ENCODE results near the gene LAPTM5. TPM values are rescaled to one million over a fixed set of nuclear protein-coding genes. Genes with fewer than 3 reads are reported as not detected.

Gene LAPTM5
- 100 to 1,000 TPM; 204 to 206 TPM for total RNA-seq
- 589 TPM for polyA plus RNA-seq

- H3K4me3 Mint-ChIP-seq, result peak within 1 kb of the TSS; percentile 96 to 100 (median 99)
- CTCF ChIA-PET, result interaction anchor here (0.6 to 11.3 kb wide), 14 partner anchors 8 to 1671 kb away, joined by 3 to 76 read pairs (median 6); no protein-coding TSS in a partner anchor
- H3K4me3 ChIP-seq (ENCODE audit: low read length), result peak within 1 kb of the TSS; percentile 74
- peaks cover 75% of the 10 kb centered on the region for H3K4me1 ChIP-seq (ENCODE audit: insufficient read depth, low read length)
- no peaks in the 10 kb centered on the region for H3K9me3 Mint-ChIP-seq
- peak within 1 kb of the TSS; percentile 98 to 100 (median 100) for H3K27ac Mint-ChIP-seq
- H3K4me1 Mint-ChIP-seq, result peaks cover 80 to 90% (median 81%) of the 10 kb centered on the region in 3 donors
- H3K27me3 Mint-ChIP-seq, result peaks cover 0 to 2% of the 10 kb centered on the region in 2 donors
- H3K36me3 ChIP-seq (ENCODE audit: insufficient read depth, low read length), result no peaks in the 10 kb centered on the region
- no peaks in the 10 kb centered on the region for H3K9me3 ChIP-seq (ENCODE audit: low read length)
- POLR2A ChIA-PET, result interaction anchor here (1.0 to 11.0 kb wide), 5 partner anchors 8 to 38 kb away, joined by 3 to 189 read pairs (median 5); no protein-coding TSS in a partner anchor
- peaks cover 6 to 45% (median 10%) of the 10 kb centered on the region in 3 donors for H3K36me3 Mint-ChIP-seq
- no peaks in the 10 kb centered on the region for H3K27me3 ChIP-seq (ENCODE audit: insufficient read depth, low read length, poor library complexity, severe bottlenecking)
- peak within 1 kb of the TSS; percentile 96 for H3K27ac ChIP-seq (ENCODE audit: low read depth, low read length)
- peak; percentile 54 to 82 (median 66) for DNase-seq
Observed at GRCh38 chr1:30757352-30758120, at the start of gene LAPTM5. TSS of gene LAPTM5 (minus strand) at chr1:30757774. CDS start at chr1:30757745, 29 bp downstream.

- Histone ChIP-seq H3K27ac (ENCODE audit: low read depth, low read length) (no peak overlapping the region), H3K27me3 (ENCODE audit: insufficient read depth, low read length, poor library complexity, severe bottlenecking) (peaks cover 14% of the 10 kb centered on the region), H3K4me1 (ENCODE audit: insufficient read depth, low read length) (no peaks in the 10 kb centered on the region), H3K36me3 (ENCODE audit: insufficient read depth, low read length) (no peaks in the 10 kb centered on the region), H3K9me3 (ENCODE audit: low read length) (no peaks in the 10 kb centered on the region), H3K4me3 (ENCODE audit: low read length) (no peak overlapping the region)
- ChIA-PET CTCF (no interaction called here), POLR2A (no interaction called here)
- no peak for DNase-seq
- H3K4me1 Mint-ChIP-seq, result peaks cover 4 to 5% (median 5%) of the 10 kb centered on the region in 3 donors
- H3K4me3 Mint-ChIP-seq, result no peak overlapping the region
- H3K27me3 Mint-ChIP-seq, result peaks cover 14 to 56% of the 10 kb centered on the region in 2 donors
- no peaks in the 10 kb centered on the region for H3K9me3 Mint-ChIP-seq
- H3K27ac Mint-ChIP-seq, result no peak overlapping the region
- no peaks in the 10 kb centered on the region for H3K36me3 Mint-ChIP-seq
Observed at GRCh38 chr1:30806381-30807317, 49.1 kb upstream of the LAPTM5 start.

GRCh38 chr1:30805304-30806003 lies 47.9 kb upstream of the LAPTM5 start:
- ChIA-PET POLR2A (no interaction called here), CTCF (interaction anchor here (5.2 kb wide), 1 partner anchor 106 kb away, joined by 45 read pairs; no protein-coding TSS in a partner anchor)
- Mint-ChIP-seq H3K36me3 (no peaks in the 10 kb centered on the region), H3K9me3 (no peaks in the 10 kb centered on the region), H3K27ac (no peak overlapping the region), H3K4me3 (no peak overlapping the region), H3K4me1 (peaks cover 4 to 5% (median 5%) of the 10 kb centered on the region in 3 donors), H3K27me3 (peaks cover 11 to 53% of the 10 kb centered on the region in 2 donors)
- no peak overlapping the region for H3K27ac ChIP-seq (ENCODE audit: low read depth, low read length)
- no peaks in the 10 kb centered on the region for H3K9me3 ChIP-seq (ENCODE audit: low read length)
- no peak overlapping the region for H3K4me3 ChIP-seq (ENCODE audit: low read length)
- H3K27me3 ChIP-seq (ENCODE audit: insufficient read depth, low read length, poor library complexity, severe bottlenecking), result peaks cover 14% of the 10 kb centered on the region
- no peaks in the 10 kb centered on the region for H3K4me1 ChIP-seq (ENCODE audit: insufficient read depth, low read length)
- no peak for DNase-seq
- no peaks in the 10 kb centered on the region for H3K36me3 ChIP-seq (ENCODE audit: insufficient read depth, low read length)

- H3K27ac ChIP-seq (ENCODE audit: low read depth, low read length), result no peak overlapping the region
- Mint-ChIP-seq H3K9me3 (no peaks in the 10 kb centered on the region), H3K36me3 (no peaks in the 10 kb centered on the region), H3K27ac (no peak overlapping the region), H3K4me1 (peaks cover 4 to 5% (median 5%) of the 10 kb centered on the region in 3 donors), H3K4me3 (no peak overlapping the region), H3K27me3 (peaks cover 11 to 53% of the 10 kb centered on the region in 2 donors)
- DNase-seq, result no peak
- H3K4me1 ChIP-seq (ENCODE audit: insufficient read depth, low read length), result no peaks in the 10 kb centered on the region
- no peaks in the 10 kb centered on the region for H3K36me3 ChIP-seq (ENCODE audit: insufficient read depth, low read length)
- ChIA-PET POLR2A (no interaction called here), CTCF (interaction anchor here (2.1 to 5.2 kb wide), 2 partner anchors 12 to 106 kb away, joined by 5 to 45 read pairs; no protein-coding TSS in a partner anchor)
- H3K4me3 ChIP-seq (ENCODE audit: low read length), result no peak overlapping the region
- H3K9me3 ChIP-seq (ENCODE audit: low read length), result no peaks in the 10 kb centered on the region
- H3K27me3 ChIP-seq (ENCODE audit: insufficient read depth, low read length, poor library complexity, severe bottlenecking), result peaks cover 14% of the 10 kb centered on the region
Observed at GRCh38 chr1:30804822-30805221, 47.2 kb upstream of the LAPTM5 start.

- H3K27me3 ChIP-seq (ENCODE audit: insufficient read depth, low read length, poor library complexity, severe bottlenecking), result peaks cover 14% of the 10 kb centered on the region
- no peak overlapping the region for H3K27ac ChIP-seq (ENCODE audit: low read depth, low read length)
- peak overlapping the region in 1 of 8 donors; percentile 31 for H3K27ac Mint-ChIP-seq
- H3K27me3 Mint-ChIP-seq, result peaks cover 10 to 53% of the 10 kb centered on the region in 2 donors
- H3K4me3 ChIP-seq (ENCODE audit: low read length), result no peak overlapping the region
- no peaks in the 10 kb centered on the region for H3K9me3 Mint-ChIP-seq
- no peaks in the 10 kb centered on the region for H3K4me1 ChIP-seq (ENCODE audit: insufficient read depth, low read length)
- ChIA-PET CTCF (interaction anchor here (1.8 to 5.2 kb wide), 3 partner anchors 12 to 107 kb away, joined by 4 to 45 read pairs (median 5); no protein-coding TSS in a partner anchor), POLR2A (no interaction called here)
- no peak for DNase-seq
- H3K36me3 Mint-ChIP-seq, result no peaks in the 10 kb centered on the region
- H3K36me3 ChIP-seq (ENCODE audit: insufficient read depth, low read length), result no peaks in the 10 kb centered on the region
- peaks cover 4 to 5% (median 5%) of the 10 kb centered on the region in 3 donors for H3K4me1 Mint-ChIP-seq
- no peaks in the 10 kb centered on the region for H3K9me3 ChIP-seq (ENCODE audit: low read length)
- no peak overlapping the region for H3K4me3 Mint-ChIP-seq
Observed at GRCh38 chr1:30804352-30804751, 46.8 kb upstream of the LAPTM5 start.

GRCh38 chr1:30803562-30803961 lies 46.0 kb upstream of the LAPTM5 start:
- ChIA-PET POLR2A (no interaction called here), CTCF (interaction anchor here (1.3 to 5.2 kb wide), 6 partner anchors 13 to 108 kb away, joined by 3 to 45 read pairs (median 7); no protein-coding TSS in a partner anchor)
- no peak for DNase-seq
- H3K4me1 Mint-ChIP-seq, result peaks cover 4 to 5% (median 5%) of the 10 kb centered on the region in 3 donors
- no peak overlapping the region for H3K4me3 Mint-ChIP-seq
- H3K36me3 Mint-ChIP-seq, result no peaks in the 10 kb centered on the region
- H3K4me3 ChIP-seq (ENCODE audit: low read length), result no peak overlapping the region
- H3K27me3 ChIP-seq (ENCODE audit: insufficient read depth, low read length, poor library complexity, severe bottlenecking), result peaks cover 14% of the 10 kb centered on the region
- no peaks in the 10 kb centered on the region for H3K4me1 ChIP-seq (ENCODE audit: insufficient read depth, low read length)
- peaks cover 10 to 47% of the 10 kb centered on the region in 2 donors for H3K27me3 Mint-ChIP-seq
- H3K9me3 Mint-ChIP-seq, result no peaks in the 10 kb centered on the region
- no peaks in the 10 kb centered on the region for H3K36me3 ChIP-seq (ENCODE audit: insufficient read depth, low read length)
- no peaks in the 10 kb centered on the region for H3K9me3 ChIP-seq (ENCODE audit: low read length)
- H3K27ac ChIP-seq (ENCODE audit: low read depth, low read length), result no peak overlapping the region
- no peak overlapping the region for H3K27ac Mint-ChIP-seq

- peak overlapping the region in 2 of 8 donors; percentile 9 to 39 for H3K27ac Mint-ChIP-seq
- no peaks in the 10 kb centered on the region for H3K4me1 ChIP-seq (ENCODE audit: insufficient read depth, low read length)
- H3K4me3 ChIP-seq (ENCODE audit: low read length), result no peak overlapping the region
- no peaks in the 10 kb centered on the region for H3K36me3 ChIP-seq (ENCODE audit: insufficient read depth, low read length)
- peaks cover 4 to 8% (median 5%) of the 10 kb centered on the region in 3 donors for H3K4me1 Mint-ChIP-seq
- DNase-seq, result peak; percentile 58 to 83 (median 72)
- H3K27me3 Mint-ChIP-seq, result peaks cover 10 to 34% of the 10 kb centered on the region in 2 donors
- no peaks in the 10 kb centered on the region for H3K9me3 Mint-ChIP-seq
- H3K9me3 ChIP-seq (ENCODE audit: low read length), result no peaks in the 10 kb centered on the region
- H3K36me3 Mint-ChIP-seq, result no peaks in the 10 kb centered on the region
- peaks cover 12% of the 10 kb centered on the region for H3K27me3 ChIP-seq (ENCODE audit: insufficient read depth, low read length, poor library complexity, severe bottlenecking)
- ChIA-PET POLR2A (interaction anchor here (1.0 kb wide), 1 partner anchor 22 kb away, joined by 4 read pairs; no protein-coding TSS in a partner anchor), CTCF (interaction anchor here (0.7 to 5.2 kb wide), 31 partner anchors 8 to 230 kb away, joined by 3 to 45 read pairs (median 5); partner anchors contain the start of gene LAPTM5)
- no peak overlapping the region for H3K27ac ChIP-seq (ENCODE audit: low read depth, low read length)
- no peak overlapping the region for H3K4me3 Mint-ChIP-seq
Observed at GRCh38 chr1:30801771-30802198, 44.2 kb upstream of the LAPTM5 start.

Data from CD8-positive, alpha-beta memory T cell (primary cell).